Peyer's patch (tissue), 4 donors: ENCODE data around the gene GUCY1B1.

Source experiments
- POLR2A ChIP-seq, 2 donors: fragments of 450-650 bp; IDR thresholded peaks; one replicate each; pipeline ENCODE4 v1.5.1; 2017; ENCODE audit warnings: antibody characterized with exemption in 2 of 2, mild to moderate bottlenecking in 2 of 2, moderate library complexity in 2 of 2
- TF ChIP-seq, protein P1 (sequence below), 6 experiments: fragments of 450-650 bp in 4 of 6; fragments of 200-600 bp in 2 of 6; sonication (generic) in 1 of 6; IDR thresholded peaks; one replicate each; pipeline ENCODE4 v1.5.1; 2017 to 2019; ENCODE audit warnings: antibody characterized with exemption in 6 of 6, mild to moderate bottlenecking in 3 of 6, moderate library complexity in 1 of 6

DNA sequence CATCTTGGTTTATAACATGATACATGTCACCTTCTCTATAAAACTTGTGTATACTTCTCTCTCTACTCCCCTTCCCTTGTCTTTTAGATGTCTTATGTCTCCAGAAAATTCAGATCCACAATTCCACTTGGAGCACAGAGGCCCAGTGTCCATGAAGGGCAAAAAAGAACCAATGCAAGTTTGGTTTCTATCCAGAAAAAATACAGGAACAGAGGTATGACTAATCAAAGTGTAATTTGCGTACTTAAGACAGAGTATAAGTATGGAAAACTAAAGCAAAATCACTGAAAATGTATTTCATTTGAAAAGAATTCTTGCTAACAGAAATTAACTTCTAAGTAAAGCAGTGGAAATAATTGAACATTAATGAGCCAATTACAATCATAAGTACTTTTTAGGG lies 46.2 kb downstream of the GUCY1B1 start:
- TF ChIP-seq, protein P1, sequence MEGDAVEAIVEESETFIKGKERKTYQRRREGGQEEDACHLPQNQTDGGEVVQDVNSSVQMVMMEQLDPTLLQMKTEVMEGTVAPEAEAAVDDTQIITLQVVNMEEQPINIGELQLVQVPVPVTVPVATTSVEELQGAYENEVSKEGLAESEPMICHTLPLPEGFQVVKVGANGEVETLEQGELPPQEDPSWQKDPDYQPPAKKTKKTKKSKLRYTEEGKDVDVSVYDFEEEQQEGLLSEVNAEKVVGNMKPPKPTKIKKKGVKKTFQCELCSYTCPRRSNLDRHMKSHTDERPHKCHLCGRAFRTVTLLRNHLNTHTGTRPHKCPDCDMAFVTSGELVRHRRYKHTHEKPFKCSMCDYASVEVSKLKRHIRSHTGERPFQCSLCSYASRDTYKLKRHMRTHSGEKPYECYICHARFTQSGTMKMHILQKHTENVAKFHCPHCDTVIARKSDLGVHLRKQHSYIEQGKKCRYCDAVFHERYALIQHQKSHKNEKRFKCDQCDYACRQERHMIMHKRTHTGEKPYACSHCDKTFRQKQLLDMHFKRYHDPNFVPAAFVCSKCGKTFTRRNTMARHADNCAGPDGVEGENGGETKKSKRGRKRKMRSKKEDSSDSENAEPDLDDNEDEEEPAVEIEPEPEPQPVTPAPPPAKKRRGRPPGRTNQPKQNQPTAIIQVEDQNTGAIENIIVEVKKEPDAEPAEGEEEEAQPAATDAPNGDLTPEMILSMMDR (IDR thresholded peaks at IDR 0.05) = no peak
- TF ChIP-seq POLR2A (IDR thresholded peaks at IDR 0.05) = no peak
